ENCODE data around the gene SLC22A9. TPM values are rescaled to one million over a fixed set of nuclear protein-coding genes. Genes with fewer than 3 reads are reported as not detected.
"Not testable (repeated sequence)": the region's sequence is repeated elsewhere in the genome, so short reads cannot be mapped to it uniquely, and the experiment has no call there.

SLC22A9 gene
- total RNA-seq, 1 experiment from 2014 or later, result not detected

- Histone ChIP-seq H3K36me3 (no peaks in the 10 kb centered on the region), H3K27ac (no peak overlapping the region), H3K4me3 (no peak overlapping the region), H3K27me3 (replicated peaks) (no peaks in the 10 kb centered on the region), H3K4me1 (replicated peaks) (peaks cover 18% of the 10 kb centered on the region), H3K9me3 (replicated peaks) (no peaks in the 10 kb centered on the region; the same call in 1 of the 2 replicates)
- DNase-seq (ENCODE audit: low read depth in 1 of 2, low spot score in 2 of 2), result no peak
Observed at GRCh38 chr11:63405114-63405513, 35.5 kb downstream of the SLC22A9 start.

- H3K36me3 ChIP-seq, result no peaks in the 10 kb centered on the region
- H3K27ac ChIP-seq, result no peak overlapping the region
- no peak for DNase-seq (ENCODE audit: low read depth in 1 of 2, low spot score in 2 of 2)
- no peaks in the 10 kb centered on the region for H3K27me3 ChIP-seq (replicated peaks)
- peaks cover 30% of the 10 kb centered on the region for H3K4me1 ChIP-seq (replicated peaks)
- no peaks in the 10 kb centered on the region; the same call in 1 of the 2 replicates for H3K9me3 ChIP-seq (replicated peaks)
- H3K4me3 ChIP-seq, result no peak overlapping the region
Observed at GRCh38 chr11:63406458-63406857, 36.9 kb downstream of the SLC22A9 start.

GRCh38 chr11:63417174-63417852 is 47.7 kb downstream of the SLC22A9 start:
- no peak for DNase-seq (ENCODE audit: low read depth in 1 of 2, low spot score in 2 of 2)
- Histone ChIP-seq H3K4me3 (no peak overlapping the region), H3K27me3 (replicated peaks) (no peaks in the 10 kb centered on the region), H3K27ac (no peak overlapping the region), H3K4me1 (replicated peaks) (no peaks in the 10 kb centered on the region), H3K36me3 (no peaks in the 10 kb centered on the region), H3K9me3 (replicated peaks) (no peaks in the 10 kb centered on the region)

GRCh38 chr11:63427971-63428508 is 58.5 kb downstream of the SLC22A9 start:
- DNase-seq (ENCODE audit: low read depth in 1 of 2, low spot score in 2 of 2), result no peak
- Histone ChIP-seq H3K9me3 (replicated peaks) (no peaks in the 10 kb centered on the region; the same call in 1 of the 2 replicates), H3K27me3 (replicated peaks) (no peaks in the 10 kb centered on the region), H3K27ac (no peak overlapping the region), H3K4me1 (replicated peaks) (no peaks in the 10 kb centered on the region), H3K4me3 (no peak overlapping the region), H3K36me3 (no peaks in the 10 kb centered on the region)

GRCh38 chr11:63430731-63431130 is 61.1 kb downstream of the SLC22A9 start:
- not testable (repeated sequence) for H3K27me3 ChIP-seq (replicated peaks); H3K9me3 ChIP-seq (replicated peaks); H3K4me3 ChIP-seq; H3K36me3 ChIP-seq; DNase-seq (ENCODE audit: low read depth in 1 of 2, low spot score in 2 of 2); H3K27ac ChIP-seq; H3K4me1 ChIP-seq (replicated peaks)

- H3K4me1 ChIP-seq (replicated peaks); DNase-seq (ENCODE audit: low read depth in 1 of 2, low spot score in 2 of 2); H3K9me3 ChIP-seq (replicated peaks); H3K4me3 ChIP-seq; H3K27ac ChIP-seq; H3K27me3 ChIP-seq (replicated peaks); H3K36me3 ChIP-seq: not testable (repeated sequence)
Observed at GRCh38 chr11:63435351-63435750, 65.8 kb downstream of the SLC22A9 start.

- not testable (repeated sequence) for H3K4me3 ChIP-seq; H3K4me1 ChIP-seq (replicated peaks); H3K27ac ChIP-seq; H3K9me3 ChIP-seq (replicated peaks); DNase-seq (ENCODE audit: low read depth in 1 of 2, low spot score in 2 of 2); H3K27me3 ChIP-seq (replicated peaks); H3K36me3 ChIP-seq
Observed at GRCh38 chr11:63435831-63436230, 66.2 kb downstream of the SLC22A9 start.

- H3K9me3 ChIP-seq (replicated peaks), result no peaks in the 10 kb centered on the region; the same call in 1 of the 2 replicates
- H3K27ac ChIP-seq, result no peak overlapping the region
- DNase-seq (ENCODE audit: low read depth in 1 of 2, low spot score in 2 of 2), result no peak
- H3K4me1 ChIP-seq (replicated peaks), result peaks cover 21% of the 10 kb centered on the region
- no peaks in the 10 kb centered on the region for H3K36me3 ChIP-seq
- no peaks in the 10 kb centered on the region for H3K27me3 ChIP-seq (replicated peaks)
- H3K4me3 ChIP-seq, result no peak overlapping the region
Observed at GRCh38 chr11:63443714-63444113, 74.1 kb downstream of the SLC22A9 start.

- peak in 1 of 2 experiments; percentile 17 for DNase-seq (ENCODE audit: low read depth in 1 of 2, low spot score in 2 of 2)
- Histone ChIP-seq H3K36me3 (no peaks in the 10 kb centered on the region), H3K27ac (no peak overlapping the region), H3K27me3 (replicated peaks) (no peaks in the 10 kb centered on the region), H3K4me3 (no peak overlapping the region), H3K4me1 (replicated peaks) (peaks cover 26% of the 10 kb centered on the region), H3K9me3 (replicated peaks) (no peaks in the 10 kb centered on the region; the same call in 1 of the 2 replicates)
Observed at GRCh38 chr11:63444160-63444559, 74.6 kb downstream of the SLC22A9 start.

- H3K27me3 ChIP-seq (replicated peaks), result no peaks in the 10 kb centered on the region
- DNase-seq (ENCODE audit: low read depth in 1 of 2, low spot score in 2 of 2), result no peak
- no peaks in the 10 kb centered on the region; the same call in 1 of the 2 replicates for H3K9me3 ChIP-seq (replicated peaks)
- peak overlapping the region; percentile 61 for H3K27ac ChIP-seq
- no peaks in the 10 kb centered on the region for H3K36me3 ChIP-seq
- H3K4me3 ChIP-seq, result no peak overlapping the region
- peaks cover 26% of the 10 kb centered on the region for H3K4me1 ChIP-seq (replicated peaks)
Observed at GRCh38 chr11:63445118-63445517, 75.5 kb downstream of the SLC22A9 start.

- Histone ChIP-seq H3K27me3 (replicated peaks) (no peaks in the 10 kb centered on the region), H3K4me3 (no peak overlapping the region), H3K36me3 (no peaks in the 10 kb centered on the region), H3K9me3 (replicated peaks) (no peaks in the 10 kb centered on the region; the same call in 1 of the 2 replicates), H3K4me1 (replicated peaks) (peaks cover 26% of the 10 kb centered on the region), H3K27ac (peak overlapping the region; percentile 61)
- peak; percentile 73 to 78 for DNase-seq (ENCODE audit: low read depth in 1 of 2, low spot score in 2 of 2)
Observed at GRCh38 chr11:63445720-63446119, 76.1 kb downstream of the SLC22A9 start.

- H3K27me3 ChIP-seq (replicated peaks), result no peaks in the 10 kb centered on the region
- no peaks in the 10 kb centered on the region for H3K36me3 ChIP-seq
- DNase-seq (ENCODE audit: low read depth in 1 of 2, low spot score in 2 of 2), result no peak
- peaks cover 26% of the 10 kb centered on the region for H3K4me1 ChIP-seq (replicated peaks)
- no peak overlapping the region for H3K4me3 ChIP-seq
- H3K27ac ChIP-seq, result no peak overlapping the region
- H3K9me3 ChIP-seq (replicated peaks), result no peaks in the 10 kb centered on the region; the same call in 1 of the 2 replicates
Observed at GRCh38 chr11:63448646-63449045, 79.1 kb downstream of the SLC22A9 start.

- no peaks in the 10 kb centered on the region for H3K4me1 ChIP-seq (replicated peaks)
- DNase-seq (ENCODE audit: low read depth in 1 of 2, low spot score in 2 of 2), result no peak
- H3K9me3 ChIP-seq (replicated peaks), result no peaks in the 10 kb centered on the region
- H3K27ac ChIP-seq, result no peak overlapping the region
- no peaks in the 10 kb centered on the region for H3K27me3 ChIP-seq (replicated peaks)
- no peak overlapping the region for H3K4me3 ChIP-seq
- no peaks in the 10 kb centered on the region for H3K36me3 ChIP-seq
Observed at GRCh38 chr11:63459586-63459985, 90.0 kb downstream of the SLC22A9 start.

Measured in SJSA1 (cell line).